NT2/D1 (cell line): ENCODE results near the gene ATP12A.

Experiments
- DNase-seq: peaks from one replicate; pipeline ENCODE4 v3.0.0-alpha.2; 2011; ENCODE audit warnings: low read depth, low spot score
- H3K27me3 ChIP-seq: 2 replicates; pipeline ENCODE4 v1.6.0; 2011; ENCODE audit warnings: mild to moderate bottlenecking; ENCODE audit not compliant: insufficient read length, insufficient read depth
- H3K36me3 ChIP-seq: 2 replicates; pipeline ENCODE4 v1.6.1; 2011; ENCODE audit warnings: mild to moderate bottlenecking, low read length, mixed read lengths; ENCODE audit not compliant: insufficient read depth, insufficient read length
- H3K4me1 ChIP-seq: 2 replicates; pipeline ENCODE4 v1.5.1; 2011; ENCODE audit not compliant: insufficient read depth, insufficient read length
- H3K4me3 ChIP-seq: 2 replicates; pipeline ENCODE4 v1.5.1; 2011; ENCODE audit warnings: low read depth; ENCODE audit not compliant: insufficient read length
- H3K9ac ChIP-seq: 2 replicates; pipeline ENCODE4 v1.6.0; 2011; ENCODE audit warnings: low read depth; ENCODE audit not compliant: insufficient read length
- H3K9me3 ChIP-seq: 2 replicates; pipeline ENCODE4 v1.5.1; 2011; ENCODE audit warnings: mild to moderate bottlenecking, low read length; ENCODE audit not compliant: insufficient read depth
- SUZ12 ChIP-seq: IDR thresholded peaks from 2 replicates; pipeline ENCODE4 v1.6.1; 2011; ENCODE audit not compliant: insufficient read length, insufficient read depth; ENCODE audit errors: extremely low read depth
- YY1 ChIP-seq: IDR thresholded peaks from 2 replicates; pipeline ENCODE4 v1.6.1; 2011; ENCODE audit not compliant: insufficient read length, insufficient read depth
- ZNF274 ChIP-seq: IDR thresholded peaks from 2 replicates; pipeline ENCODE4 v1.6.1; 2011; ENCODE audit warnings: mild to moderate bottlenecking, low read depth, low read length

ATP12A gene

GRCh38 chr13:24738366-24738847 lies 58.2 kb downstream of the ATP12A start:
- H3K9ac ChIP-seq: no peak overlapping the region
- H3K36me3 ChIP-seq: no peaks in the 10 kb centered on the region
- TF ChIP-seq ZNF274: no peak
- TF ChIP-seq YY1: no peak
- no peak for TF ChIP-seq SUZ12
- H3K27me3 ChIP-seq: no peaks in the 10 kb centered on the region
- H3K9me3 ChIP-seq: no peaks in the 10 kb centered on the region
- DNase-seq: no peak
- no peak overlapping the region for H3K4me3 ChIP-seq
- peaks cover 11% of the 10 kb centered on the region for H3K4me1 ChIP-seq

DNA sequence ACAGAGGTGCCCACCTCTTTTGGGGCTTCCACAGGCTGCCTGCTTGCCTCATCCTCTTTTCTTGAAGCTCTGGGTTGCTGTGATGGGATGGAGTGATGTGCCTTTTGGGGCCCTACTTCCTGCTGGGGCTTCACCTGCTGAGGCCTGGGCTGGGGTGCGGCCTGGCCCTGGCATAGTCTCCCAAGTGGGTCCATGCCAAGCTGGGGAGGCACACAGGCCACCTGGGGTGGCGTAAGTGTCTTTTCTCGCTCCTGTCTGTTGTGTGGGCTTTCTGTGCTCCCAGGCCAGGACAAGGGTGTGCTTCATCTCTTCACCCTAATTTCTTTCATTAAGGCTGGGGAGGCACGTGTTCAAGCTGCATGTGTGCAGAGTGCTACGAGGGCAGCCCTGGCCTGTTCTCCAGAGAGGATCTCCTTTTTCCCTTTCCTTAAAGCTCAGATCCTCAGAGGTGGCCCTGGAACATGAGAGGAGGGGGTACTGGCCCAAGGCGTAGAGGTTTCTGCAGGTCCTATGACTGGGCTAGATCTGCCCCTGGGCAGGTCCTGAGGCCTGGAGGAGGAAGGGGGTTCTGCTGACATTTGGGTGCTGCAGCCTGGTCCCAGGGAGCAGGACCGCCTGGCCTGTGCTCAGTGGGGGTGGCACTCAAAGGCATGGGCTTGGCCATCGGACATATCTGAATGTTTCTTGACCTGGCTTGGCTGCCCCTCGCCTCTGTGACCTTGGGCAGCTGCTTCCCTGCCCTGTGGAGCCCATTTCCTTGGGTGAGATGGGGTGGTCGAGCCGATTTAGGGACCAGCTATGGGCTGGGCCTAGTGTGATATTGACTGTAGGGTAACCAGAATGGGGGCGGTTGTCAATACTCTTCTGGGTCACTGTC lies 60.0 kb downstream of the ATP12A start:
- TF ChIP-seq SUZ12 (no peak), ZNF274 (no peak), YY1 (no peak)
- no peak for DNase-seq
- H3K27me3 ChIP-seq: peaks cover 10% of the 10 kb centered on the region
- H3K9ac ChIP-seq: no peak overlapping the region
- no peak overlapping the region for H3K4me3 ChIP-seq
- H3K4me1 ChIP-seq: peaks cover 13% of the 10 kb centered on the region
- H3K9me3 ChIP-seq: no peaks in the 10 kb centered on the region
- H3K36me3 ChIP-seq: no peaks in the 10 kb centered on the region

GRCh38 chr13:24741016-24741662 lies 60.9 kb downstream of the ATP12A start:
- TF ChIP-seq SUZ12 (no peak), ZNF274 (no peak), YY1 (no peak)
- DNase-seq: no peak
- no peaks in the 10 kb centered on the region for H3K9me3 ChIP-seq

DNA sequence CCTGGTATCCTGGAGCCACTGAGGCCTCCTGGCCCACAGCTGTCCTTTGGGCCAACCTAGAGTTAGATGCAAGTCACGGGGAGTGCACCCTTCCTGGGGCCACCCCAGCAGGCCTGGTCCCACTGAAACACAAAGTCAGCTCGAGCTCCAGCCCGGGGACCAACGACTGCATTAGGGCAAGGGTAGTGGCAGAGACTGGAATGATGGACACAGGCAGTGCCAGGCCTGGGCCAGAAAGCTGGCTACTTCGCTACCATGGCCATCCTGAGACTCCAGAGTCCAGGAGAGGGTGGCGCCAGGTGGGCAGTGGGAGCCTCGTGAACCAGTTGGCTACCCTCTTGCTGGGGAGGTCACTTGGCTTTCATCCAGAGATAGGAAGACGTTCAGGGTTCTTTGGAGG lies 61.6 kb downstream of the ATP12A start:
- no peak for DNase-seq
- TF ChIP-seq SUZ12: no peak
- no peak for TF ChIP-seq YY1
- no peak for TF ChIP-seq ZNF274
- Histone ChIP-seq H3K4me3 (no peak overlapping the region), H3K9ac (no peak overlapping the region), H3K36me3 (no peaks in the 10 kb centered on the region), H3K27me3 (peaks cover 25% of the 10 kb centered on the region), H3K9me3 (no peaks in the 10 kb centered on the region), H3K4me1 (peaks cover 13% of the 10 kb centered on the region)

More at GRCh38 chr13:24741016-24741662, 60.9 kb downstream of the ATP12A start:
- Histone ChIP-seq H3K4me1 (peaks cover 13% of the 10 kb centered on the region), H3K4me3 (no peak overlapping the region), H3K27me3 (peaks cover 19% of the 10 kb centered on the region), H3K36me3 (no peaks in the 10 kb centered on the region), H3K9ac (no peak overlapping the region)

GRCh38 chr13:24742294-24742693 lies 62.1 kb downstream of the ATP12A start:
- no peak overlapping the region for H3K9ac ChIP-seq
- peaks cover 30% of the 10 kb centered on the region for H3K27me3 ChIP-seq
- peaks cover 13% of the 10 kb centered on the region for H3K4me1 ChIP-seq
- H3K36me3 ChIP-seq: no peaks in the 10 kb centered on the region
- H3K9me3 ChIP-seq: no peaks in the 10 kb centered on the region
- DNase-seq: no peak
- TF ChIP-seq YY1 (no peak), SUZ12 (no peak), ZNF274 (no peak)
- no peak overlapping the region for H3K4me3 ChIP-seq

DNA sequence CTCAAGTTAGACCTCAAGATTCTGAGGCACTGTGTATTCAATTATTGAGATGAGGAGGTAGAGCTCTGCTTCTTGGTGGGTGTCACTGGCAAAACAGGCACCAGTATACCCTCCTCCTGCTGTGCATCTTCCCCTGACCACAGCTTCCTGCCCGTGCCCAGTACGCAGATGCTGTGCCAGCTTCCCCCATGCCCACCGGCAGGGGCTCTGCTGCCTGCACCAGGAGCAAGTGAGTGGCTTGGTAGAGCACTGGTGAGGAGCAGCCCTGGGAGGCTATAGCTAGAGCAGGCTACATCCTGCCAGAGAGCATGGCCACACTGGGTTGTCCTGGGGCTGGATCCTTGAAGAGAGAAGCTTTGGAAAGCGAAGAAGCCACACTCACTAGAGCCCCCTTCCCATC lies 62.8 kb downstream of the ATP12A start:
- Histone ChIP-seq H3K9ac (no peak overlapping the region), H3K9me3 (no peaks in the 10 kb centered on the region), H3K36me3 (no peaks in the 10 kb centered on the region), H3K4me3 (no peak overlapping the region), H3K4me1 (peaks cover 13% of the 10 kb centered on the region), H3K27me3 (peaks cover 37% of the 10 kb centered on the region)
- no peak for DNase-seq
- TF ChIP-seq SUZ12 (no peak), ZNF274 (no peak), YY1 (no peak)

- Histone ChIP-seq H3K36me3 (no peaks in the 10 kb centered on the region), H3K9me3 (no peaks in the 10 kb centered on the region), H3K4me1 (peaks cover 13% of the 10 kb centered on the region), H3K4me3 (no peak overlapping the region), H3K9ac (no peak overlapping the region), H3K27me3 (peaks cover 50% of the 10 kb centered on the region)
- TF ChIP-seq ZNF274 (no peak), SUZ12 (no peak), YY1 (no peak)
- no peak for DNase-seq
These were observed 64.0 kb downstream of the ATP12A start for GRCh38 chr13:24744247-24744646.
